Neural cell (in vitro differentiated cells): ENCODE results near the gene PFDN5.

Experiments used
- EP300 ChIP-seq: fragments of 450-650 bp; conservative IDR thresholded peaks from 2 replicates; pipeline ENCODE4 v1.6.1; 2014; ENCODE audit warnings: antibody characterized with exemption, mild to moderate bottlenecking, moderate library complexity; ENCODE audit not compliant: poor library complexity, severe bottlenecking
- EZH2 ChIP-seq: fragments of 200-600, 300-800 bp; shearing (Covaris generic), sonication (generic); IDR thresholded peaks from 2 replicates; pipeline ENCODE4 v1.6.1; 2014; ENCODE audit warnings: antibody characterized with exemption, low read length, borderline replicate concordance, mild to moderate bottlenecking; ENCODE audit not compliant: insufficient read depth, poor library complexity, severe bottlenecking
- MXI1 ChIP-seq: fragments of 450-650 bp; conservative IDR thresholded peaks from 2 replicates; pipeline ENCODE4 v1.6.1; 2014; ENCODE audit warnings: antibody characterized with exemption, mild to moderate bottlenecking; ENCODE audit not compliant: poor library complexity, severe bottlenecking
- POLR2AphosphoS5 ChIP-seq: IDR thresholded peaks from 2 replicates; pipeline ENCODE4 v1.6.1; 2012
- RAD21 ChIP-seq: fragments of 450-650 bp; conservative IDR thresholded peaks from 2 replicates; pipeline ENCODE4 v1.6.1; 2014; ENCODE audit warnings: antibody characterized with exemption, mild to moderate bottlenecking, moderate library complexity
- SMC3 ChIP-seq: fragments of 450-650 bp; conservative IDR thresholded peaks from 2 replicates; pipeline ENCODE4 v1.6.1; 2014; ENCODE audit warnings: antibody characterized with exemption, mild to moderate bottlenecking, moderate library complexity; ENCODE audit not compliant: poor library complexity
- TAF1 ChIP-seq: IDR thresholded peaks from 2 replicates; pipeline ENCODE4 v1.6.1; 2012; ENCODE audit warnings: low read depth
- TF ChIP-seq, protein P1 (sequence below): fragments of 450-650 bp; IDR thresholded peaks from 2 replicates; pipeline ENCODE4 v1.5.1; 2014; ENCODE audit warnings: antibody characterized with exemption, mild to moderate bottlenecking, moderate library complexity; ENCODE audit not compliant: poor library complexity, severe bottlenecking

DNA sequence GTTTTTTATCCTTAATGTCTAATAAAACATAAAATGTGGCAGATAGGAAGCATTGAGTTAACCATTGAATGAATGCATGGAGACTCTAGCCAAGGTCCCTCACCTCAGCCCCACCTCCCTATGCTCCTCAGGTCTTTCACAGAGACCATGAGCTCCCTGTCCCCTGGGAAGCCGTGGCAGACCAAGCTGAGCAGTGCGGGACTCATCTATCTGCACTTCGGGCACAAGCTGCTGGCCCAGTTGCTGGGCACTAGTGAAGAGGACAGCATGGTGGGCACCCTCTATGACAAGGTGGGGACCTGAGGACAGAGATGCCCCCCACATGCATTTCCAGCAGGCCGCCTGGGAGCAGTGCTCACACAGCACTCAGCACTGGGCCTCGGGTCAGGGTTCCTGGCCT, 7.6 kb downstream of the PFDN5 start:
- TF ChIP-seq, protein P1, sequence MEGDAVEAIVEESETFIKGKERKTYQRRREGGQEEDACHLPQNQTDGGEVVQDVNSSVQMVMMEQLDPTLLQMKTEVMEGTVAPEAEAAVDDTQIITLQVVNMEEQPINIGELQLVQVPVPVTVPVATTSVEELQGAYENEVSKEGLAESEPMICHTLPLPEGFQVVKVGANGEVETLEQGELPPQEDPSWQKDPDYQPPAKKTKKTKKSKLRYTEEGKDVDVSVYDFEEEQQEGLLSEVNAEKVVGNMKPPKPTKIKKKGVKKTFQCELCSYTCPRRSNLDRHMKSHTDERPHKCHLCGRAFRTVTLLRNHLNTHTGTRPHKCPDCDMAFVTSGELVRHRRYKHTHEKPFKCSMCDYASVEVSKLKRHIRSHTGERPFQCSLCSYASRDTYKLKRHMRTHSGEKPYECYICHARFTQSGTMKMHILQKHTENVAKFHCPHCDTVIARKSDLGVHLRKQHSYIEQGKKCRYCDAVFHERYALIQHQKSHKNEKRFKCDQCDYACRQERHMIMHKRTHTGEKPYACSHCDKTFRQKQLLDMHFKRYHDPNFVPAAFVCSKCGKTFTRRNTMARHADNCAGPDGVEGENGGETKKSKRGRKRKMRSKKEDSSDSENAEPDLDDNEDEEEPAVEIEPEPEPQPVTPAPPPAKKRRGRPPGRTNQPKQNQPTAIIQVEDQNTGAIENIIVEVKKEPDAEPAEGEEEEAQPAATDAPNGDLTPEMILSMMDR, result no peak
- no peak for TF ChIP-seq TAF1
- TF ChIP-seq POLR2AphosphoS5, result no peak
- TF ChIP-seq RAD21, result no peak
- TF ChIP-seq EP300, result no peak
- no peak for TF ChIP-seq MXI1
- TF ChIP-seq SMC3, result no peak
- TF ChIP-seq EZH2, result no peak
